WERI-Rb-1 (cell line): ENCODE data around the gene UBE2QL1.
"Not testable (repeated sequence)": the region's sequence is repeated elsewhere in the genome, so short reads cannot be mapped to it uniquely, and the experiment has no call there.

Experiments
- DNase-seq: peaks from one replicate; pipeline ENCODE4 v3.0.0-alpha.2; 2020
- H3K27ac ChIP-seq: fragments of 250-450 bp; sonication (Bioruptor Pico); 2 replicates; pipeline ENCODE4 v1.5.1; 2020; ENCODE audit warnings: mild to moderate bottlenecking, moderate library complexity
- H3K27me3 ChIP-seq: fragments of 250-450 bp; sonication (Bioruptor Pico); 2 replicates; pipeline ENCODE4 v1.5.1; 2021; ENCODE audit warnings: mild to moderate bottlenecking, low read depth, moderate library complexity; ENCODE audit not compliant: insufficient read depth, severe bottlenecking
- H3K36me3 ChIP-seq: fragments of 250-450 bp; sonication (Bioruptor Pico); 2 replicates; pipeline ENCODE4 v1.5.1; 2020; ENCODE audit warnings: mild to moderate bottlenecking, moderate library complexity
- H3K4me3 ChIP-seq: 2 replicates; pipeline ENCODE4 v1.5.1; 2011; ENCODE audit warnings: low read depth, mild to moderate bottlenecking, control low read depth, low read length
- H3K9me3 ChIP-seq: fragments of 250-450 bp; sonication (Bioruptor Pico); 2 replicates; pipeline ENCODE4 v1.5.1; 2021; ENCODE audit warnings: mild to moderate bottlenecking, moderate library complexity; ENCODE audit not compliant: severe bottlenecking
- CTCF ChIP-seq: IDR thresholded peaks from 2 replicates; pipeline ENCODE4 v1.5.1; 2011; ENCODE audit warnings: low read depth, mild to moderate bottlenecking, control low read depth, inconsistent platforms, low read length

UBE2QL1 gene

GRCh38 chr5:6510132-6510531 lies 61.5 kb downstream of the UBE2QL1 start:
- no peaks in the 10 kb centered on the region for H3K9me3 ChIP-seq
- no peaks in the 10 kb centered on the region for H3K27me3 ChIP-seq
- DNase-seq, result no peak
- TF ChIP-seq CTCF, result no peak
- H3K27ac ChIP-seq, result no peak overlapping the region
- no peaks in the 10 kb centered on the region for H3K36me3 ChIP-seq
- H3K4me3 ChIP-seq, result no peak overlapping the region

GRCh38 chr5:6510973-6511372 lies 62.3 kb downstream of the UBE2QL1 start:
- Histone ChIP-seq H3K9me3 (no peaks in the 10 kb centered on the region), H3K27ac (no peak overlapping the region), H3K27me3 (no peaks in the 10 kb centered on the region), H3K4me3 (no peak overlapping the region), H3K36me3 (no peaks in the 10 kb centered on the region)
- no peak for TF ChIP-seq CTCF
- no peak for DNase-seq

- not testable (repeated sequence) for H3K27ac ChIP-seq, H3K4me3 ChIP-seq, H3K27me3 ChIP-seq, H3K36me3 ChIP-seq, H3K9me3 ChIP-seq
- DNase-seq, result peak; percentile 82
Observed at GRCh38 chr5:6515812-6516211, 67.2 kb downstream of the UBE2QL1 start.

GRCh38 chr5:6516823-6517222 lies 68.2 kb downstream of the UBE2QL1 start:
- no peak for DNase-seq
- no peak overlapping the region for H3K27ac ChIP-seq
- H3K36me3 ChIP-seq, result no peaks in the 10 kb centered on the region
- H3K4me3 ChIP-seq, result no peak overlapping the region
- no peaks in the 10 kb centered on the region for H3K9me3 ChIP-seq
- TF ChIP-seq CTCF, result no peak
- H3K27me3 ChIP-seq, result no peaks in the 10 kb centered on the region

- no peaks in the 10 kb centered on the region for H3K9me3 ChIP-seq
- no peak overlapping the region for H3K4me3 ChIP-seq
- no peak for TF ChIP-seq CTCF
- no peak for DNase-seq
- no peaks in the 10 kb centered on the region for H3K36me3 ChIP-seq
- H3K27ac ChIP-seq, result no peak overlapping the region
- H3K27me3 ChIP-seq, result no peaks in the 10 kb centered on the region
Observed at GRCh38 chr5:6517510-6517909, 68.9 kb downstream of the UBE2QL1 start.

- H3K27ac ChIP-seq, result no peak overlapping the region
- H3K27me3 ChIP-seq, result no peaks in the 10 kb centered on the region
- H3K4me3 ChIP-seq, result no peak overlapping the region
- TF ChIP-seq CTCF, result no peak
- no peaks in the 10 kb centered on the region for H3K36me3 ChIP-seq
- H3K9me3 ChIP-seq, result no peaks in the 10 kb centered on the region
- no peak for DNase-seq
Observed at GRCh38 chr5:6518298-6519057, 69.8 kb downstream of the UBE2QL1 start.
